Eye (tissue), 1 donor: Measurements from ENCODE around the gene CCNJL.

Experiments
- DNase-seq: peaks from one replicate; pipeline ENCODE4 v3.0.0-alpha.2; 2015

Gene CCNJL

DNA sequence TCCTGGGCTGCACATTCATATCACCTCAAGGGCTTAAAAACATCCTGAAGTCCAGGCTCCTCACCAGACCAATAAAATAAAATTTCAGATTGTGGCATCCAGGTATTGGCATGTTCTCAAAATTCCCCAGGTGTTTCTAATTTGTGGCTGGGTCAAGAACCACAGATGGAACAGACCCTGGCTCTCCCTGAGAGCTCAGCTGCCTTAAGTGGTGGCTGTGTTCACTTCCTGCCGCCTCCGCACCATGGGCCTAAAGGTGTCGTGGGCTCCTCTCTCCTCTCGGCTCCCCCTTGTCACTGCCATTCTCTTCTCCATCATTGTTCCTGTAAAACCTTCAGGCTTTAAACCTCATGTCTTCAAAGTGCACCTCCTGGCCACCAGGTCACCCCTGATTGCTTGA is 17.8 kb upstream of the CCNJL start:
- DNase-seq: no peak

DNA sequence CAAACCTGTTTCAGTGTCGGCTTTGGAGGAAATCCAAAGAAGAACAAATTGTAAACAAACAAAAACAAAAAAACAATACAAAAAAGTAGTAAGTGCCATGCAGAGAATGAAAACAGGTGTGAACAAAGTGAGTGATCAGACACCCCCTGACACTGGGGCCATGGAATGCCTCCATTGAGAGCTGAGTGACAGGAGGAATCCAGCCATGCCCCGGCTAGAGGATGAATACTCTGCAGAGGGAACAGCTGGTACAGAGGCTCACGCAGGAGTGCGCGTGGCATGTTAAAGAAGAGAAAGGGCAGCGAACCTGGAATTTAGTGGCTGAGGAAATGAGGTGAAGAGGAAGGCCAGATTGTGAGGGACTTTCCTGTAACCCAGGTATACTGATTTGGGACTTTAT is 15.5 kb upstream of the CCNJL start:
- no peak for DNase-seq

DNA sequence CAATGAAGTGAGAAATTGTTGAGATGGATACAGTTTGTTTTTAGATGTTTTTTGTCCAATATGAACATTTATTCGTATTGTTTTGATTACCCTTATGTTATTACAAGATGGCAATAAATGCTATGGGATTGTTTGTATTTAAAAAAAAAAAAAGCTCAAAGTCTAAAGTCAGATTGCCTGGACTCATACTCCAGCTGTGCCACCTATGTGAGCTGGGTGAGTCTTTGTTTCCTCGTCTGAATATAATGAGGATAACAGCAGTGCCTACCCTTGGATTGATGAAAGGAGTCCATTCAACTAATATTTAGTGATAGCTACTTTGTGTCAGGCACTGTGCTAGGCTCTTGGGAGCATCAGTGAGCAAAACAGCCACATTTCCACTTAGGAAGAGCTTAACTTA is 14.6 kb upstream of the CCNJL start:
- DNase-seq: no peak

DNA sequence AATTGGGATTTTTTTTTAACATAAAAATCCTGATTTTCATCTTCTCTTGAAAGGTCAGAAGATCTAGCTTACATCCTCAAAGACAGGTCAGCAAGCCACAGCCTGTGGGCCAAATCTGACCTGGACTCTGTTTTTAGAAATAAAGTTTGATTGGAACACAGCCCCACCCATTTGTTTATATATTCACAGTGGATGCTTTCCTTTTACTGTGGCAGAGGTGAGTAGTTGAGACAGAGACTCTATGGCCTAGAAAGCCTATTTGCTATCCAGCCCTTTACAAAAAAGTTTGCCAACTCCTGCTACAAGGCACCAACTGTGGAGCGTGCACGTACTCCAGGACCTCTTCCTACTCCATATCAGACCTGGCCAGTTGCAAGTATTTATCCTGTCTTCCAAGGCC is 13.4 kb upstream of the CCNJL start:
- DNase-seq: no peak

DNA sequence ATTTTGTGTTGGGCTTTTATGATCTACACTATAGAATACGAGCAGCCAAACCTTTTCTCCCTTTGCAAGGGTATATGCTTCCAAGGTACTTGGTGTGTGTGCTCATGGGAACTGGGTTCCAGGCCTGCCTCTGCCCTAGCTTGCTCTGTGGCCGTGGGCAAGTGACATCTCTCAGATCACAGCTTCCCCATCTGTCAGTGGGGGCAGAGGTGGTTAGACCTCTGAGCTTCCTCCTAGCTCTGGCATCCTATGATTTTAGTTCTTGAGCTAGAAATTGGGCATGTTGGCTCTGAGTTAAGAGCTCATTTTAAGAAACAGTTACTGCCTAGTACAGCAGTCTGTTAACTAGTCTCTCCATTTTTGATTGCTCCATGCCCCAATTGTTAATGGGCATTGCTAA is 12.5 kb upstream of the CCNJL start:
- DNase-seq: no peak

- DNase-seq: no peak
Observed at GRCh38 chr5:160318409-160318808, 6.0 kb upstream of the CCNJL start.

GRCh38 chr5:160317434-160317833 is 5.1 kb upstream of the CCNJL start:
- no peak for DNase-seq

DNA sequence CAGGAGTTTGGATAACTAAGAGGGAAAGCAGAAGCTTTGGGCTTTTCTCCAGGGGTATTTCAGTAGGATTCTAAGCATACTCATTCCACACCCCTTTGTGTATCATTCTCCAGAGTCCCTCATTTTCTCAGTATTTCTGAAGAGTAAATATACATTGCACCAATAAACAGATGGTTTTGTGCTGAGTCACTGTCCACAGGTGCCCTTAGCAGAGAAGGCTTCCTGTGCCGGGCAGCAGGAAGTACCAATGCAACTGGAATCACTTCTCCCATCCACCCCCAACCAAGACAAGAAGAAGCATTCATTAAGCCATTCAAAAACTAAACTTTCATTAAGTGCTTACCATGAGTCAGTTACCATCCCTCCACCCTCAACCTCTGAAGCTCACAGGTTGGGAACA is 3.6 kb upstream of the CCNJL start:
- DNase-seq: no peak

DNA sequence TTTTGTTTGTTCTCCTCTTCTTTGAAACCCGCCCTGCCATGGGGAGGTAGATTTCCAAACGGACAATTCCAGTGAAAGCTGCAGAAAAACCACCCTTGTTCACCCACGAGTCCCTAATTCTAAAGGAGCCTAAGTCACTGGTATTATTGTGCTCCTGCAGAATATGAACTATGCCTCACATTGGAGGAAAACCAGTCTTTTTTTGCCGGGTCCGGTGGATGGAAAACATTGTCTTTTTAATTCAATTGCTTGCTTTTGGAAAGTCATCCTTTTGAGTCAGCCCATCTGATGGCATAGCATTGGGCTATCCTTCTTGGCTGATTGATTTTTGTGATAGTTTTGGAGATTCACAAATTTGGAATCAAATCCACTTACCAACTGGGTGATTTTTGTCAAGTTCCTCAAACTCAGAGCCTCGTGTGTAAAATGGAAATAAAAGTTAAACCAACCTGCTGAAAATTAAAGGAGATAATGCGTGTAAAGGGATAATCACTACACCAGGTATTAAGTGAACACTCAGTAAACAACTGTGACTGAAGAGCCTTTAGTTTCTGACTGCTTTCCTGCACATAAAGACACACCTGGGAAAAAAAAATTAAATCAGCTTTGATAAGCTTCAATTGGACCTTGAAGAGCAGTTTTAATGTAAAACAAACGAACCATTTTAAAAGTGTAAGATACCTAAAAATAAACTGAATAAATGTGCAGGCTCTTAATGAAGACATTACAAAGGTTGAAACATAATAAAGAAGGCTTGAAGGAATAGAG is 780 bp upstream of the CCNJL start:
- DNase-seq: no peak

GRCh38 chr5:160311491-160312133 is 752 bp downstream of the CCNJL start:
- peak; percentile 69 for DNase-seq

DNA sequence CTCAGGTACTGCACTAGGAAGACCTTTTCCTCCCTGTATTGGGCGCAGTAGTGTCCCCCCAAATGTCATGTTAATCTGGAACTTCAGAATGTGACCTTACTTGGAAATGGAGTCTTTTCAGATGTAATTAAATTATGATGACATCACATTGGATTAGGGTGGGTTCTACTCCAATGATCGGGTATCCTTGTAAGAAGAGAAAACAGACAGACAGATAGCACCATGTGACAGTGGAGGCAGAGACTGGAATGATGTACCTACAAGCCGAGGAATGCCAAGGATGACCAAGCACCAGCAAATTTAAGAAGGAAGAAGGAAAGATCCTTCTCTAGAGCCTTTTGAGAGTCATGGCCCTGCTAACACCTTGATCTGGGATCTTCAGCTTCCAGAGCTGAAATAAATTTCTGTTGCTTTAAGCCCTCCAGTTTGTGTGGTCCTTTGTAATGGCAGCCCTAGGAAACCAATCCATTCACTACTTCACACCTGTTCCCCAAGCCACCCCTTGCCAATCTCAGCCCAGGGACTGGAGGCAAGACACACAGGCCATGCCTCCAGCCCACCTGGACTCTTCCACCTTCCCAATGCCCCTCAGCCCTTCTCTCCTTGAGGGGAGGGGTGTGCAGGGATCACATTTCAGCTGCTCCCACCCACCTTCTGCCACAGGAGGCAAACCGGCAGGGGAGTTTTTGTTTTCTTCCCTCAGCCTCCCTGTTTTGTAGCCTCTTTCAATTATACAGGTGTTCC is 1.6 kb downstream of the CCNJL start:
- no peak for DNase-seq

GRCh38 chr5:160310140-160310539 is 2.2 kb downstream of the CCNJL start:
- DNase-seq: no peak

DNA sequence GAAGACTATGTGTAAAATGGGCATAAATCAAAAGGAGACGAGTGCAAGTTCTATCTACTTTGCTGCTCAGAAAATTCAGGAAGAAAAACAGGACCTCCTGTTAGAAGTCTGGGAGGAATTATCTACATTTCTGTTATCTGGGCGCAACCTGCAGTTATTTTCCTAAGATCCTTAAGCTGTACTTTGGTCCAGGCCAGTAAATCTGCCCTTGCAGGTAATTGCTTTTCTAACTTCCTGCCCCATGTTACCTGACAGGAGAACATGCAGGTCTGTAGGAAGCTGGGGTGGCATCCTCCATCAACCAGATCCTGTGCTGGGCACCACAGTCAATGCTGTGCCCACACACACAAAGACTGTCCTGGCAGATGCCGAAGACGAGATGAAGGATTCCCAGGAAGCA is 5.7 kb downstream of the CCNJL start:
- no peak for DNase-seq

GRCh38 chr5:160305319-160305718 is 7.0 kb downstream of the CCNJL start:
- DNase-seq: no peak

- DNase-seq: no peak
Observed at GRCh38 chr5:160303690-160304089, 8.7 kb downstream of the CCNJL start.

DNA sequence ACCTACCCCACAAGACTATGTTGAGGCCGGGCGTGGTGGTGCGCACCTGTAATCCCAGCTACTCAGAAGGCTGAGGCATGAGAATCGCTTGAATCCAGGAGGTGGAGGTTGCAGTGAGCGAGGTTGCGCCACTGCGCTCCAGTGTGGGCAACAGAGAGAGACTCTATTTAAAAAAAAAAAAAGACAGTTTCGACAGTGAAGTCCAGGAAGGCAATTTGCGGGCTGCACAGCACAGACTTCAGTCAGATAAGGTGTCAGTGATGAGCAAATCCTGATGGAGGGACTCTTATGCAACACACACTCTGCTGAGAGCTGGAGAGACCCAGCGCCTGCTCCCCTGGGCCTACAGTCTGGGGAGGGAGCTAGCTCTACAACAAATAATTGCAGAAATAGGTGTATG is 14.2 kb downstream of the CCNJL start:
- no peak for DNase-seq

GRCh38 chr5:160297776-160298175 is 14.6 kb downstream of the CCNJL start:
- DNase-seq: no peak

DNA sequence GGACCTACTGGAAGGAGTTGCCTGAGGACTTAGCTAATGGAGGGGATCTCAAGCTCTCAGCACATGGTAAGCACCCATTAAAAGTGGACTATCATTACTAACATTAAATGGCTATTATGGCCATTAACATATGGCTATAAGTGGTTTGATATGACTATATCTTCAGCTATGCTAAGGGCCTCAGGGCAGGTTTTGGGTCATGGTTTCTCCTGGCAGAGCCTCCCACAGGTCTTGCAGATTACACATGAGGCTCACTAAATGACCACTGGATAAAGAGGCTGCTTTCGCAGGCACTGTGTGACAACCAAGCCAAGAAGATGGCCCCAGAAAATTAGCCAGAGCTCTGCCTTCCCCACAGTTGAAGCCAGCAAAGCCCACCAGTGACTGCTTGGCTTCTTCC is 15.4 kb downstream of the CCNJL start:
- DNase-seq: no peak

GRCh38 chr5:160296496-160296895 is 15.9 kb downstream of the CCNJL start:
- DNase-seq: no peak

DNA sequence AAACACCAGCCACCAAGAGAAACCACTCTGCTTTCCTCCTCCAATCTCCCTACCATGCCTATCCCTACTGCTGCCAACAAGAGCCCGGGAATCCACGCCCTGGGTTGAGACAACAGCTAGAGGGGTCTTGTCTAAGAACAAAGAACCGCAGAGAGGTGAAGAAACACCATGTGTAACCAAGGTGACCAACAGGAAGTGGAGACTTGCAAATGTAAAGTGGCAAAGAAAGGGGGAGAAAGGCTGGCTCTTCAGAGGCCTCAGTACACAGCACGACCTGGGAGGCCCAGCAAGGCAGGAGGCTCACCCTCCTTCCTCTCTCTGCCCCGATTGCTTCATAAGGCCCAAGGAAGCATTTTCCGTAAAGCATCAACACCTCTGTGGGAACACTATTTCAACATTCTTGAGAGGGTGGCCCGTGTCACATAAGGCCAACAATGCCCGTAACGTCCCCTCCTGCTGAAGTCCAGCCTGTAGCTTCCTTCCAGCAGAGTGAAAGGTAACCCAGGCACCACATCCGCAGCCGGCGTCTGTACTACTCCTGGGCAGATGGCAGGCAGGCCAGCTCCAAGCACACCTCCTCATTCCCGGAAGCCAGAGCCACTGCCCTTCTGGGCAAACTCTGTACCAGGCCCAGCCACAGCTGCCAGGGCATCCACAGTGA is 18.3 kb downstream of the CCNJL start:
- no peak for DNase-seq

DNA sequence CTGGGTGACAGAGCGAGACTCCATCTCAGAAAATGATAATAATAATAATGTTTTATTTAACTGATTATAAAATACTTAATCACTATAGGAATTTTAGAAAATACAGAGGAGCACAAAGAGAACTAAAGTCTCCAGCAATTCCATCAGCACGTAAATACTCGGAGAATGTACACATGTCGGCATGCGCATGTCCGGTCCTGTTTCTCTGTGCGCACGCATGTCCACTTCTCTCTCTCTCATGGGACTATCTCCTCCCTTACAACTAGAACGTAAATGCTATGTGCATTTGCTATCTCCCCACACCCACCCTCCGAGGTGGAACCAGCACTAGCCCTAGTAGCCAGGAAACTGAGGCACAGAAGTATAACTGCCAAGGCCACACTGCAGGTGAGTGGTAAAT is 19.0 kb downstream of the CCNJL start:
- no peak for DNase-seq

- no peak for DNase-seq
Observed at GRCh38 chr5:160291467-160291866, 20.9 kb downstream of the CCNJL start.

- DNase-seq: no peak
Observed at GRCh38 chr5:160290751-160291150, 21.6 kb downstream of the CCNJL start.

DNA sequence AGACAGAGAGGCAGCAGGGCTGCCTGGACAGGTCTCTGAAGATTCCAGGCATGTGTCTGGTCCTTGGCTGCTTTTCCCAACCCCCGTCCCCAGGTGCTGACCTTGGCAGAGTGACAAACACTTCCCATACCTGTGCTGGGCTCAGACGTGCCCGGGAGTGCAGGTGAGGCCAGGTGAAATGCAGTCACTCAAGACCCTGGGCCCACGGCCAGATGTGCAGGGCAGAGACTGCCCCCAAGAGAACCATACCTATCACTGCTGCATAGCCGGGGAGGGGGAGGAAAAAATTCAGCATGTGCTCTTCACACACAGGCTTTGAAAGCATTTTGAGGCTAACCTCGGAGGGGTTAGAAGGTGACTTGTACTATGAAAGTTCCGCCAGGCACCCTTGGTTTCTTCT is 22.6 kb downstream of the CCNJL start:
- no peak for DNase-seq
